CD8-positive, alpha-beta memory T cell (primary cell): Measurements from ENCODE around the gene SHISA2. TPM values are rescaled to one million over a fixed set of nuclear protein-coding genes. Genes with fewer than 3 reads are reported as not detected.
A peak's percentile ranks its signal among the peaks of the same experiment; 100 is the strongest.
"Not testable (repeated sequence)": the region's sequence is repeated elsewhere in the genome, so short reads cannot be mapped to it uniquely, and the experiment has no call there.

ENCODE experiments used
- CTCF ChIA-PET: fragments of 350-600 bp; sonication (Branson Sonifier 250); formaldehyde crosslinking; loops from one replicate; lab custom pipeline; 2021; ENCODE audit warnings: antibody characterized with exemption; lab: Charles Lee
- POLR2A ChIA-PET: fragments of 350-600 bp; sonication (Branson Sonifier 250); formaldehyde crosslinking; loops from one replicate; lab custom pipeline; 2021; ENCODE audit warnings: antibody characterized with exemption; lab: Charles Lee
- DNase-seq, 5 donors: peaks; one replicate each; pipeline versions ENCODE4 v3.0.0 to v3.0.0-alpha.2; 2020 to 2022; ENCODE audit warnings: mixed read lengths in 1 of 5
- H3K27ac ChIP-seq: one replicate; pipeline ENCODE4 v1.7.0; 2013; ENCODE audit warnings: low read depth, mild to moderate bottlenecking, low read length, moderate library complexity
- H3K27me3 ChIP-seq: 2 replicates; pipeline ENCODE4 v1.7.0; 2013; ENCODE audit warnings: low read length, mild to moderate bottlenecking; ENCODE audit not compliant: insufficient read depth, poor library complexity, severe bottlenecking
- H3K36me3 ChIP-seq: 2 replicates; pipeline ENCODE4 v1.7.0; 2013; ENCODE audit warnings: mild to moderate bottlenecking, low read length, moderate library complexity; ENCODE audit not compliant: insufficient read depth
- H3K4me1 ChIP-seq: 2 replicates; pipeline ENCODE4 v1.7.0; 2013; ENCODE audit warnings: mild to moderate bottlenecking, low read length, moderate library complexity; ENCODE audit not compliant: insufficient read depth
- H3K4me3 ChIP-seq: 2 replicates; pipeline ENCODE4 v1.7.0; 2013; ENCODE audit warnings: mild to moderate bottlenecking, low read length
- H3K9me3 ChIP-seq: 2 replicates; pipeline ENCODE4 v1.7.0; 2013; ENCODE audit warnings: mild to moderate bottlenecking, low read length
- H3K27ac Mint-ChIP-seq, 8 donors: one replicate each; pipeline ENCODE4 v1.8.0; 2020 to 2021; ENCODE audit warnings: mixed read lengths in 8 of 8, mild to moderate bottlenecking in 6 of 8, inconsistent platforms in 3 of 8, moderate library complexity in 3 of 8
- H3K27me3 Mint-ChIP-seq, 2 donors: one replicate each; pipeline ENCODE4 v1.8.0; 2020 to 2021; ENCODE audit warnings: mixed read lengths in 2 of 2, mild to moderate bottlenecking in 1 of 2, moderate library complexity in 1 of 2
- H3K36me3 Mint-ChIP-seq, 3 donors: one replicate each; pipeline ENCODE4 v1.8.0; 2020 to 2021; ENCODE audit warnings: mixed read lengths in 3 of 3, inconsistent platforms in 1 of 3, mild to moderate bottlenecking in 1 of 3
- H3K4me1 Mint-ChIP-seq, 3 donors: one replicate each; pipeline ENCODE4 v1.8.0; 2020 to 2021; ENCODE audit warnings: mixed read lengths in 3 of 3, inconsistent platforms in 1 of 3, mild to moderate bottlenecking in 1 of 3
- H3K4me3 Mint-ChIP-seq, 7 donors: one replicate each; pipeline ENCODE4 v1.8.0; 2020 to 2021; ENCODE audit warnings: mixed read lengths in 7 of 7, mild to moderate bottlenecking in 6 of 7, moderate library complexity in 4 of 7, inconsistent platforms in 2 of 7
- H3K9me3 Mint-ChIP-seq, 5 donors: one replicate each; pipeline ENCODE4 v1.8.0; 2020 to 2022; ENCODE audit warnings: mixed read lengths in 5 of 5, mild to moderate bottlenecking in 3 of 5, moderate library complexity in 2 of 5, inconsistent platforms in 1 of 5
- polyA plus RNA-seq: library from polyadenylated mRNA; unstranded; fragments of 300-500 nt; fragmentation: Illumina TruSeq; gene quantifications from one replicate; pipeline ENCODE4 v1.2.3, GENCODE V29; 2021
- total RNA-seq, 2 experiments: library from RNA; stranded (reverse); gene quantifications; one replicate each; pipeline ENCODE4 v1.2.3, GENCODE V29; 2021

Gene SHISA2
- total RNA-seq (under 1 TPM in 1 of 2 experiments, not detected in 1; 0.07 TPM), polyA plus RNA-seq (not detected)

DNA sequence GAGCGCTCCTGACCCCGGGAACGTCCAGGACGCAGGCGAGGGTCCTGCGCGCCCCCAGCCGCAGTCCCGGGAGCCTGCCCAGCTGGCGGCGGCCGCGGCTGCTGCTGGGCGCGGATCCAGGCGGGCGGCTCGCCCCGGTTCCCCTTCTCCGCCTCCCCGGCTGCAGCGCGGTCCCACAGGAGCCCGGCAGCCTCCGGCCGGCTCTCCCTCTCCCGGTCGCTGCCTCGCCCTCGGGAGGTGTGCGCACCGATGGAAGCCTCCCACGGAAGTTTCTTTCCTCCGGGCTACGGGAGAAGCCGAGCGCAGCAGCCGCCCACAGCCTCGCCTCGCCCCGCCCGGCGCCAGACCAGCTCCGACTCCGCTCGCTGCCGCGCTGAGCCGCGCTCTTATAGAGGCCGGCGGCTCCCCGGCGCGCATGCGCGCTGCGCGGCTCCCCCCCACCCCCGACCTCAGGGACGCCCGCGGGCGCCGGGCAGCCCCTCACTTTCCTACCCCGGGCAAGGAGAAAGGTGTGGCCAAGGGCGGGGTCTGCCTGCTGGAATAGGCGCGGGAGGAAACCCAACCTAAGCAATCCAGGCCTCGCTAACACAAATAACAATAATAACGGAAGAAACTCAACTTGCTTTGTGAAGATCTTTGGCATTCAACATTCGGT, at the start of gene SHISA2:
SHISA2 (minus strand) TSS at position 360 of the 655 bp plus-strand sequence. CDS start 1,041 bp downstream, outside the sequence.
- Histone ChIP-seq H3K4me3 (no peak within 1 kb of the TSS), H3K9me3 (no peaks in the 10 kb centered on the region), H3K4me1 (peaks cover 8% of the 10 kb centered on the region), H3K27ac (no peak within 1 kb of the TSS), H3K27me3 (peaks cover 16% of the 10 kb centered on the region), H3K36me3 (no peaks in the 10 kb centered on the region)
- DNase-seq, result peak in 2 of 5 donors; percentile 8 to 29
- peak within 1 kb of the TSS; percentile 61 to 84 (median 70) for H3K4me3 Mint-ChIP-seq
- peaks cover 11 to 19% (median 15%) of the 10 kb centered on the region in 3 donors for H3K4me1 Mint-ChIP-seq
- H3K27ac Mint-ChIP-seq, result peak within 1 kb of the TSS in 1 of 8 donors; percentile 50
- peaks cover 23 to 50% of the 10 kb centered on the region in 2 donors for H3K27me3 Mint-ChIP-seq
- ChIA-PET CTCF (no interaction called here), POLR2A (no interaction called here)
- no peaks in the 10 kb centered on the region for H3K36me3 Mint-ChIP-seq
- no peaks in the 10 kb centered on the region for H3K9me3 Mint-ChIP-seq

DNA sequence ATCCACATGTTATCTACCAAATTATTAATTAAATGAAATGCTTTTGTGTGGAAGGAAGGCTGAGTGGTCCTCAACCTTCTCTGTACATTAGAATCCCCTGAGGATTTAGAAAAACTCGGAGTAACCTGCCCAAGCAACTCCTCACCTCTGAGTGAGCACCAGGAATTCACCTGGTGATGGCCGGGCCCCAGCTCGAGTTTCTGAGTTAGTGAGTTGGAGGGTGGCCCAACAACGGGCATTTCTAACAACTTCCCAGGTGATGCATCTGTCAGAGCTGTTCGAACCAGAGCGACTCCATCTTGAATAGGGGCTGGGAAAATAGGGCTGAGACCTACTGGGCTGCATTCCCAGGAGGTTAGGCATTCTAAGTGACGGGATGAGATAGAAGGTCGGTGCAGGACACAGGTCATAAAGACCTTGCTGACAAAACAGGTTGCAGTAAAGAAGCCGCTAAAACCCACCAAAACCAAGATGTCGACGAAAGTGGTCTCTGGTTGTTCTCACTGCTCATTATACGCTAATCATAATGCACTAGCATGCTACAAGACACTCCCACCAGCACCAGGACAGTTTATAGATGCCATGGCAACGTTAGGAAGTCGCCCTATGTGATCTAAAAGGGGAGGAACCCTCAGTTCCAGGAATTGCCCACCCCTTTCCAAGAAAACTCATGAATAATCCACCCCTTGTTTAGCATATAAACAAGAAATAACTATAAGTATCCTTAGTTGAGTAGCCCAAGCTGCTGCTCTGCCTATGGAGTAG, 44.2 kb upstream of the SHISA2 start:
- peaks cover 13 to 48% of the 10 kb centered on the region in 2 donors for H3K27me3 Mint-ChIP-seq
- H3K27me3 ChIP-seq, result no peaks in the 10 kb centered on the region
- H3K4me1 ChIP-seq, result no peaks in the 10 kb centered on the region
- no peaks in the 10 kb centered on the region for H3K36me3 ChIP-seq
- ChIA-PET POLR2A (no interaction called here), CTCF (no interaction called here)
- H3K36me3 Mint-ChIP-seq, result no peaks in the 10 kb centered on the region
- no peak for DNase-seq
- no peaks in the 10 kb centered on the region for H3K4me1 Mint-ChIP-seq
- H3K4me3 Mint-ChIP-seq, result no peak overlapping the region
- H3K27ac Mint-ChIP-seq, result no peak overlapping the region
- H3K27ac ChIP-seq, result no peak overlapping the region
- no peaks in the 10 kb centered on the region for H3K9me3 ChIP-seq
- peaks cover 0 to 5% (median 0%) of the 10 kb centered on the region in 5 donors for H3K9me3 Mint-ChIP-seq
- no peak overlapping the region for H3K4me3 ChIP-seq

DNA sequence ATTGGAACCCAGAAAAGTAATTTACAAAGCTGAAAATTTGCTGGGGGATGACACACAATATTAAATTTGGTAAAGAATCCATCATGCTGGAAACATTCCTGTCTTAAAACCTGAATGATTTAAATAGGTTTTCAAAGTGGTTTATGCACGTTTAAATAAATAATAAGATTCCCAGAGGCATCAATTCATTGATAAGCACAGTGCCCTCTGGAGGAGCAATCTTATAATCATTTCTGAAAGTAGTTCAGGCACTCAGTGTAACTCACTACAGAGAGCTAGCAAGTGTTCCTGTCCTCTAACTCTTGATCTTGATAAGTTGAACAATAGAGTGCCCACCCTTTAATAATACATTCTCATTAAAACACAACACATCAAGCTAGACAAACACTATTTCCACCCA, 43.5 kb upstream of the SHISA2 start:
- no peak overlapping the region for H3K27ac ChIP-seq
- H3K27ac Mint-ChIP-seq, result no peak overlapping the region
- CTCF ChIA-PET, result no interaction called here
- H3K36me3 ChIP-seq, result no peaks in the 10 kb centered on the region
- H3K27me3 ChIP-seq, result no peaks in the 10 kb centered on the region
- H3K9me3 Mint-ChIP-seq, result peaks cover 0 to 5% (median 0%) of the 10 kb centered on the region in 5 donors
- H3K4me1 ChIP-seq, result no peaks in the 10 kb centered on the region
- H3K4me1 Mint-ChIP-seq, result no peaks in the 10 kb centered on the region
- DNase-seq, result no peak
- no peaks in the 10 kb centered on the region for H3K36me3 Mint-ChIP-seq
- POLR2A ChIA-PET, result no interaction called here
- H3K9me3 ChIP-seq, result no peaks in the 10 kb centered on the region
- peaks cover 13 to 48% of the 10 kb centered on the region in 2 donors for H3K27me3 Mint-ChIP-seq
- no peak overlapping the region for H3K4me3 ChIP-seq
- no peak overlapping the region for H3K4me3 Mint-ChIP-seq

DNA sequence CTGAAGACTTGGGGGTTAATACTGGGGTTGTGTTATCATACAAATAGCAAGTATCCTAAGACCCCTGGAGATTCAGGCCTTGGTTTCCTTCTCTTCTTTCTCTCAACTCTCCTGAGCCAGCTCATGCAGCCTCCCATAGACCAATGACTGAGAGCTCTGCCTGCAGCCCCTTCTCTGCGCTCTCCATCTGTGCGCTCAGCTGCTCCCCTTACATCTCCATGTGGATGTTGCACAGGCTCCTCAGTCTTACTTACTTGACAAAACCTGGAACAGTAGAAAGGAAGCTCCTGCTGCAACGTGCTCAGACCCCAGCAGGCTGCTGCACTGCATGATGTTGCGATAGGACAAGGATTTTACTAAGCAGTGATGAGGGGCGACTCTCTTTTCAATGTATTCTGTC, 25.0 kb upstream of the SHISA2 start:
- H3K27ac ChIP-seq, H3K36me3 Mint-ChIP-seq, H3K9me3 Mint-ChIP-seq, H3K27me3 ChIP-seq, H3K36me3 ChIP-seq, H3K4me1 ChIP-seq, H3K27ac Mint-ChIP-seq, DNase-seq, H3K4me1 Mint-ChIP-seq, H3K9me3 ChIP-seq, H3K4me3 ChIP-seq, POLR2A ChIA-PET, H3K4me3 Mint-ChIP-seq: not testable (repeated sequence)
- peaks cover 9 to 38% of the 10 kb centered on the region in 2 donors for H3K27me3 Mint-ChIP-seq
- CTCF ChIA-PET, result interaction anchor here (1.4 kb wide), 1 partner anchor 9 kb away, joined by 3 read pairs; no protein-coding TSS in a partner anchor

DNA sequence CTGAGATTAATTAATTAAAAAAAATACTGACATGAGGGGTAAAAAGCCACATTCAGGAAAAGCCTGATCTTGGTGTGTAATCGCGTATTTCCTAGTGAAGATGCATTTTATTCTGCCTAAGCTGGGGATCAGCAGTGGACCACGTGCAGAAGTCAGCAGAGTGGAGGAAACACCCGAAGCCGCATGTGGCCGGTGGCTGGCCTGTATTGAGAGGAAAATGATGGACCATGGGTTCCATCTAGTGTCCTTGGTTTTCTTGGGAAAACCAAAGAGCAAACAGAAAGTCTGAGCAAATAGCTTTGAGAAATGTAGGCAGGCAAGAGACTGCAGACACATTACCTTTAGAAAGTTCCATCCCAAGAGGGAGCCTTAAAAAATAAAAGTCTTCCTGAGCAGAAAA, 23.7 kb upstream of the SHISA2 start:
- POLR2A ChIA-PET, result no interaction called here
- H3K4me3 ChIP-seq, result no peak overlapping the region
- CTCF ChIA-PET, result no interaction called here

DNA sequence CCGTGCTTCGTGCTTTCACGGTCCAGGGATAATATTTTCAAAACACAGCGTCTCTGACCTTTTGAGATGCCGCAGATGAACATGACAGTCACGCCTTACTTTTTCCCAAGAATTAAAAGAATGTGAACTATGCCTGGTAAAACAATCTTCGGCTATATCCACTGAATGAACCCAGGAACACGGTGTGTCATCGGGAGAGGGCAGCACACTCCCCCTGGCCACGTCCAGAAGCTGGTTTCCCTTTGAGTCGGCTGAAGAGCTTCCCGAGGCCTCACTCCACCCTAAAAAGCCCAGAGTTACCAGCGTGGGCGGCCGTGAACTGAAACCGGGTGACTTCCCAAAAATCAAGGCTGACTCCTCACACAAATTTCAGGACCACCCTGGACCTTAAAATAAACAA, 22.9 kb upstream of the SHISA2 start:
- no peaks in the 10 kb centered on the region for H3K4me1 ChIP-seq
- ChIA-PET POLR2A (no interaction called here), CTCF (interaction anchor here (0.9 kb wide), 1 partner anchor 500 kb away, joined by 3 read pairs; no protein-coding TSS in a partner anchor)
- Mint-ChIP-seq H3K27ac (no peak overlapping the region), H3K27me3 (peaks cover 14 to 51% of the 10 kb centered on the region in 2 donors), H3K36me3 (no peaks in the 10 kb centered on the region), H3K4me3 (no peak overlapping the region), H3K4me1 (no peaks in the 10 kb centered on the region), H3K9me3 (no peaks in the 10 kb centered on the region)
- H3K9me3 ChIP-seq, result no peaks in the 10 kb centered on the region
- no peak overlapping the region for H3K4me3 ChIP-seq
- no peaks in the 10 kb centered on the region for H3K36me3 ChIP-seq
- DNase-seq, result no peak
- H3K27ac ChIP-seq, result no peak overlapping the region
- H3K27me3 ChIP-seq, result peaks cover under 1% of the 10 kb centered on the region

More for the DNA sequence above, 23.7 kb upstream of the SHISA2 start:
- peaks cover 4% of the 10 kb centered on the region for H3K27me3 ChIP-seq
- H3K4me1 ChIP-seq, result no peaks in the 10 kb centered on the region
- no peaks in the 10 kb centered on the region for H3K9me3 Mint-ChIP-seq
- no peak overlapping the region for H3K27ac ChIP-seq
- no peaks in the 10 kb centered on the region for H3K36me3 Mint-ChIP-seq
- H3K4me3 Mint-ChIP-seq, result no peak overlapping the region
- no peaks in the 10 kb centered on the region for H3K36me3 ChIP-seq
- no peak for DNase-seq
- H3K4me1 Mint-ChIP-seq, result no peaks in the 10 kb centered on the region
- H3K27ac Mint-ChIP-seq, result no peak overlapping the region
- H3K9me3 ChIP-seq, result no peaks in the 10 kb centered on the region
- H3K27me3 Mint-ChIP-seq, result peaks cover 14 to 49% of the 10 kb centered on the region in 2 donors

DNA sequence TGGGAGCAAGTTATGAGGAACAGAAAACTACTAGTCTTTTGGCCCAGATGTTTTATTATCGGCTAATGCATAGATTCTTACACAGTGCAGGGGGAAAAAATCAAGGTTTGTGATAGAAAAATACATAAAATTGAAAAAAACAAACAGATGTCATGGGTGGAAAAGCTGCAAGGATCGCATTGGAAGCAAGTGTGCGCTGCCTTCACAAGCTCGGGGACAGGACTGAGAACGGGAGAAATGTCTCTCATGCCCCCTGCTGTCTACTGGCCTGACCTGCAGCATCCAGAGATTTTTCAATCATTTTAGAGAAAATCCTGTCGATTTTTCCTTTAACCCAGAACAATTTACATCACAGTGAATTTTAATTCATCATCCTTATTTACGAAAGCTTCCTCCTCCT, 20.5 kb upstream of the SHISA2 start:
- H3K4me1 Mint-ChIP-seq, H3K4me1 ChIP-seq, H3K9me3 Mint-ChIP-seq, H3K27me3 ChIP-seq, H3K27ac ChIP-seq, H3K36me3 ChIP-seq, H3K4me3 ChIP-seq, H3K4me3 Mint-ChIP-seq, H3K27ac Mint-ChIP-seq, H3K36me3 Mint-ChIP-seq, H3K9me3 ChIP-seq, POLR2A ChIA-PET: not testable (repeated sequence)
- CTCF ChIA-PET, result interaction anchor here (1.6 kb wide), 1 partner anchor 243 kb away, joined by 4 read pairs; no protein-coding TSS in a partner anchor
- H3K27me3 Mint-ChIP-seq, result peaks cover 14 to 62% of the 10 kb centered on the region in 2 donors
- peak in 1 of 5 donors; percentile 4 for DNase-seq

DNA sequence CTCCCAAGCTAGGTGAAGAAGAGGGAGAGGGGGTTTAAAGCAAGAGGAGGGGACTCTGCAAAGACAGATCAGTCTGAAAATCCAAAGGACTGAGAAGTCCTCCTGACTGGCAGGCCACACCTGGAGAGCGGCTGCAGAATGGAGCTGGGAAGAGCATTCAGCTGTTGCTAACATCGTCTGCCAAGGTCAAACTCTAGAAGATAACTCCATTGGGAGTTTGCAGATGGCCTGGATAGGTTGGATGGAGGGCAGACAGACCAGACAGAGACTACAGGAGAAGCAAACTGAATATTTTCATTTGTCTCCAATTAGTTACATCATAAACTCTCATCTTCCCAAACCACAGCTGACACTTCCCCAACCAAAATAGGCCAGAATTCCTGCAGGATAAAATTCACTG, 19.9 kb upstream of the SHISA2 start:
- Mint-ChIP-seq H3K27ac (no peak overlapping the region), H3K9me3 (no peaks in the 10 kb centered on the region), H3K4me3 (no peak overlapping the region), H3K36me3 (no peaks in the 10 kb centered on the region), H3K4me1 (no peaks in the 10 kb centered on the region), H3K27me3 (peaks cover 14 to 56% of the 10 kb centered on the region in 2 donors)
- Histone ChIP-seq H3K27ac (no peak overlapping the region), H3K9me3 (no peaks in the 10 kb centered on the region), H3K4me1 (no peaks in the 10 kb centered on the region), H3K27me3 (no peaks in the 10 kb centered on the region), H3K4me3 (no peak overlapping the region), H3K36me3 (no peaks in the 10 kb centered on the region)
- ChIA-PET CTCF (interaction anchor here (1.6 kb wide), 1 partner anchor 242 kb away, joined by 4 read pairs; no protein-coding TSS in a partner anchor), POLR2A (no interaction called here)
- DNase-seq, result no peak
